IPS-NIHi11 (cell line): ENCODE data around the gene UBE2E3.
"Not testable (repeated sequence)": the region's sequence is repeated elsewhere in the genome, so short reads cannot be mapped to it uniquely, and the experiment has no call there.

Experiments
- DNase-seq: peaks from one replicate; pipeline ENCODE4 v3.0.0; 2012; ENCODE audit warnings: mixed read lengths, low spot score

The UBE2E3 gene

DNA sequence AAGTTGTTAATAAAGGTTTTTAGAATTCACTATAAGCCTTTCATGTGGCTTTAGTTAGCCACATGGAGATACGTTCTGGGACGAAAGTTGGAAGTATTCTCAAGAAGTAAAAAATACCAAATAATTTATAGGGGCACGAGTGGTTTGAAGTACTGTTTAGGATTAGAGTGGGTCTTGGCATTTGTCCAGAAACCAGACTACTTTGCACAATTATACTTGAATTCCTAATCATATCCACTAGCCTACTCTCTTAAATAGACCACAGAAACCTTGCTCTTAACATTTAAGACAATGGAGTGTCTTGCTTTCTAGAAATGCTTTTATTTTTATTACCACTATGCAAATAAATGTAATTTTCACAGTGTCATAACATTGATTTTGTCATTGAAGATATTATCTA, 44.6 kb downstream of the UBE2E3 start:
- DNase-seq, result no peak

DNA sequence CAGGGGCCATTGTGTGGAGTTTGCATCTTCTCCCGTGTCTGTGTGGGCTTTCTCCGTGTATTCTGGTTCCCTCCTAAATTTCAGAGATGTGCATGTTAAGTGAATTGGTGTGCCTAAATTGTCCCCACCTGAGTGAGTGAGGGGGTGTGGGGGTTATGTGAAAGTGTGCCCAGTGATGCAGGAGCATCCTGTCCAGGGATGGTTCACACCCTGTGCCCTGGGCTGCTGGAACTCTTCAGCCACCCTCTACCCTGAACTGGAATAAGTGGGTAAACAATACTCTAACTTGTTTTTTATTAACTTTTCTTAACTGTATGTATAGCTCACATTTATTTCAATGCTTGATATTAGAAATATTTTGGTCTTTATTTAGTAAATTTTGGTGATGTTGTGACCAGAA, 56.0 kb downstream of the UBE2E3 start:
- no peak for DNase-seq

DNA sequence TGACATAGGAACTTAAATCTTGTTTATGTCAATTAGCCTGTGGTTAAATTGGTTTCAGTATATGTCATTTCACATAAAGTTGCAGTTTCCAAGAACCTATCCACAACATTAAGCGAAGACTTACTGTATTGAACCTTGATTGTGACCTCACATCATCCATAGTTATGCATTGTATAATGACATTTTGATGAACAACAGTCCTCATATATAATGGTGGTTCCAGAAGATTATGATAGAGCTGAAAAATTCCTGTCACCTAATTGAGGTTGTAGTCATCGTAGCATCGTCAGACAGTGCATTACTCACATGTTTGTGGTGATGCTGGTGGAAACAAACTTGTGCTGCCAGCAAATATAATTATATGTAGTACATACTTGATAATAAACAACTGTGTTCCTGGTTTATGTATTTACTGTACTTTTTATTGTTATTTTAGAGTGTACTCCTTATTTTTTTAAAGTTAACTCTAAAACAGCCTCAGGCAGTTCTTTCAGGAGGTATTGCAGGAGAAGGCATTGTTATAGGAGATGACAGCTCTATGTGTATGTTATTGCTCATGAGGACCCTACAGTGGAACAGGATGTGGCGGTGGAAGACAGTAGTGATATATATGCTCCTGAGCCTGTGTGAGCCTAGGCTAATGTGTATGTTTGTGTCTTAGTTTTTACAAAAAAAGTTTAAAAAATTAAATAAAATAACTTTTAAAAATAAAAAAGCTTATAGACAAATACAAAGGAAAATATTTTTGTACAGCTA, 56.6 kb downstream of the UBE2E3 start:
- DNase-seq, result no peak

DNA sequence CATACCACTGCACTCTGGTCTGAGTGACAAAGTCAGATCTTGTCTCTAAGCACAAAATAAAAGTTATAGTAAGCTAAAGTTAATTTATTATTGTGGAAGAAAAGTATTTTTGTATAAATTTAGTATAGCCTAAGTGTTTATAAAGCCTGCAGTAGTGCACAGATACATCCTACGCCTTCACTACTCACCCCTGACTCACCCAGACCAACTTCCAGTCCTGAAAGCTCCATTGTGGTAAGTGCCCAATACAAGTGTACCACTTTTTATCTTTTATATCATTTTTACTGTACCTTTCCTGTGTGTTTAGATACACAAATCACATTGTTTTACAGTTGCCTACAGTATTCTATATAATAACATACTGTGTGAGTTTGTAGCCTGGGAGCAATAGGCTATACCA, 57.5 kb downstream of the UBE2E3 start:
- no peak for DNase-seq

DNA sequence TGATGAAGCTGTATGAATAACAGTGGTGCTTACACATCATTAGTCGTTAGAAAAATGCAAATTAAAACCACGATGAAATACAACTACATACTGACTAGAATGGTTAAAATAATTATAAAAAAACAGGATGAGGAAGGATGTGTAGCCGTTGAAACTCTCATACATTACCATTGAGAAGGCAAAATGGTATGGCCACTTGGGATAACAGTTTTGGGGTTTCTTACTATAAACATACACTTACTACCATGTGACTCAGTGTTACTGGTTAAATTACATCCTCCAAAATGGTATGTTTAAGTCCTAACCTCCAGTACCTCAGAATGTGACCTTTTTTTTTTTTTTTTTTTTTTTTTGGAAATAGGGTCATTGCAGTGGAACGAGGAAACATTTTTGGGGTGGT, 58.4 kb downstream of the UBE2E3 start:
- DNase-seq, result no peak

DNA sequence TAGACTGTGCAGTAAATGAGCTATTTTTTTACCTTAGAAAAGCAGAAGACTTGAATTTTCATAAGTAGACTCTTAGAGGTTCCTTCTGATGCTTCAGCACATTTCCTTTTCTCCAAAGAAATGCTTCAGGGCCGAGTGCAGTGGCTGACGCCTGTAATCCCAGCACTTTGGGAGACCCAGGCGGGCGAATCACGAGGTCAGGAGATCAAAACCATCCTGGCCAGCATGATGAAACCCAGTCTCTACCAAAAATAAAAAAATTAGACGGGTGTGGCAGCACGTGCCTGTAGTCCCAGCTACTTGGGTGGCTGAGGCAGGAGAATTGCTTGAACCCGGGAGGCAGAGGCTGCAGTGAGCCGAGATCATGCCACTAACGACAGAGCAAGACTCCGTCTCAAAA, 60.4 kb downstream of the UBE2E3 start:
- not testable (repeated sequence) for DNase-seq

DNA sequence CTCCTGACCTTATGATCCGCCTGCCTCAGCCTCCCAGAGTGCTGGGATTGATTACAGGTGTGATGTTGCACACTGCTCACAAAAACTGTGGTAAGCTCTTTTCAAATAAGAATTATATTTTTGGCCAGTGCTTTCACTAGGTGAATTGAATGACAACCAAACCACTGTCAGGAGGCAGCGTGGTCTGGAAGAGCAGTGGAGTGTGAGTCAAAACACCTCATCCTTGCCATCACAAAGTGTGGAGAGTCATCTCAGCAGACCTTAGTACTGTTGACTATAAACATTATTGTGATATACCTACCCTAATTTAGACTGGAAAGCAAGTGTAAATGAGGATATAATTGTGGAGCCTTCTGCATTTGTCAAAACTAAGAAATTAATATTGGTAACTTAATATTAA, 61.3 kb downstream of the UBE2E3 start:
- no peak for DNase-seq

DNA sequence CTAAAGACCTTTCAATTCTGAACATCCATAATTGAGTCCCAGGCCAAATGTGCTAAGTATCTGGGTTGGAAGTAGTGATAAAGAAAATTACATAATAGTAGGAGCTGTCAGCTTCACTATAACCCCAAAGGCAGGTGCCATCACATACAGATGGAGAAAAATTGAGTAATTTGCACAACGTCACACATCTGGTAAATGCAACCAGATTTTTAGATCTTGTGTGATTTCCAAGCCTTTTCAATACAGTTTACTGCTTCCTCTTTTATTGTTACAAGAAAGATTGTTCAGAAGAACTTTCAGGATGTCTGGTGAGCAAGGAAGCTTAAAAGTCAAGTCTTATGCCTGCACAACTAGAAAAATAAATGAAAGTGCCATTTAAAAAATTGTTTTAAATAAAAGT, 62.3 kb downstream of the UBE2E3 start:
- no peak for DNase-seq

DNA sequence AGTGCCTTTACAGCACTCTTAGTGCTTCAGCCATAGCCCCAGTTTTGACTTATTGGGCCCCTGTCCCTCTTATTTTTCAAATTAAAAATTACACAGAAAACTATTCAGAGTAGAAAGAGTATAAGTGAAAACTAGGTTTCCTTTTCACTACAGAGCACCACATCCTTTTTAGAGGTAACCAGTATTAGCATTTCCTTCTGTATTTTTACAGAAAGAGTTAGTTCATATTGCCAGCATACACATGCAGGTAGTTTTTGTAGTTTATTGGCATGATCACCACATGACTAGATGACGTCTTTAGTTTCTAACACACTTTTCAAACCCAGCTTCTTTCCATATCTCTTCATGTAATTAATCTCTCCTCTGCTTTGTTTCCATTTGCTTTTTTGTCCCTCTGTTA, 66.4 kb downstream of the UBE2E3 start:
- DNase-seq, result no peak

DNA sequence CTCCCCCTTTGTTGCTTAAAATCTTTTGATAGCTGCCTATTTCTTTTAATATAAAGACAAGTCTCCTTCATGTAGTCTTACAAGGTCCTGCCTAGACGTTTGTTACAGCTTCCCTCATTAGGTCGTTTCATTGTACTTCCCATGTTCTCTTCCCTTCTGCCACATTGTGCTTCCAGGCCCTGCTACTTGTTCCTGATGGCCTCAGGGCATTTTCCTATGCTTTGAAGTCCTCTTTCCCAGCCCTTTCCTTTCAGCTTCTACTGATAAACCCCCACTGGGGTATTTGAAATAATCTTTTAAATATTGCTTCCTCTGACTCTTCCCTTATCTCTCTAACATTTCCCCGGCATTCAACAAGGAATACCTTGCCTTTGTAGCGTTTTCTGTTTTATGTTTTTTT, 67.4 kb downstream of the UBE2E3 start:
- no peak for DNase-seq

DNA sequence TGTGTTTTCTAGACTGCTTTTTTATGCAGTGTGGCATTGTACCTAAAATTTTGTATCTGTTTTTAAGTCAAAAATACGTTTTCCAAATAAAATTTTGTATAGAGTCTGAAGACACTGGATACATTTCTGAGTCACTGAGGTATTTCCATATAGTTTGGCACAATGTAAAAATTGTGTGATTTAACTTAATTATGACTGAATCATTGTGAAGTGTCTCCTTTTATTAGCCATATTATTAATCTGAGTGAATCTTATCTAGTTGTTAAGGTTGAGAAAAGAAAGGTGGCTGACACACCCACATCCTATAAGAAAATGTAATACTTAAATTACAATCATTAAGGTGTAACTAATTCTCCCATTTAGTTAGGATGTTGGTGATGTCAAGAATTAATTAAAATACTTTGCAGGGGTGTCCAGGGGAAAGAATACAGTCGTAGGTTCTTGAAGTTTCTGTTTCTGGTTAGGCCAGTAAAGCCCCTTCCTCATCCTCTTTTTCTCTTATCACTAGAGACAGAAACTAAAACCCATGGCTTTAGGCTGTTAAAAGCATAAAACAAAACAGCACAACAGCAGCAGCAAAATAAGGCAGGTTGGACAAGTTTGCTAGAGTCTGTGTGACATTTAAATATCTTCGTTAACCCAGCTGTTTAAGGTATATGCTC, 71.6 kb downstream of the UBE2E3 start:
- DNase-seq, result no peak

DNA sequence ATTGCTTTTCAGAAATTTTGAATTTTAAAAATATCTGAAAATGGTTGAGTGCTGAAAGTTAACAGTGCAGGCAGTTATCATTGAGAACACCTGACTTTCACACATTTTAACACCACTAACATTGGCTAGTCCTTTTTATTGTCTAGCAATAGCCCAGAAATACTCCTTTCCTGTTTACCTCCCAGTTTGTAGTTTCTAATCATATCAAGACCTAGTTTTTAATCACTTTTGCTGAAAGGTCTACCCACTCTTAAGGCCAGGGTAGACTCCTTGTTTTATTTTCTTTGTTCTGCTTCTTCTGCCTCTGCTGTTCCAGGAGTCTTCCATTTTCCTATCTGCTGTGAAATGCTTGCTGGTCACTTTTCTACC, 72.1 kb downstream of the UBE2E3 start:
- DNase-seq, result no peak

DNA sequence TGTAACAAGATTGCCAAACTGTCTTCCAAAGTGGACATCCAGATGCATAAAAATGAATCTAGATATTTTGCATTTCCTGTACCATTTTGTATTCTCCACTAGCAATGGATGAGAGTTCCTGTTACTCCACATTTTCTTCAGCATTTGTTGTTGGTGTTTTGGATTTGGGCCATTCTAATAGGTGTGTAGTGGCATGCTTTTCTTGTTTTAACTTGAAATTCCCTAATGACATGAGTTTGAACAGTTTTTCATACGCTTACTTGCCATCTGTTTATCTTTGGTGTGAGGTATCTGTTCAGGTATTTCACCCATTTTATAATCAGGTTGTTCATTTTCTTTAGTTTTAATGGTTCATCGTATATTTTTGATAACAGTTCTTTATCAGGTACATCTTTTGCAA, 73.9 kb downstream of the UBE2E3 start:
- DNase-seq, result no peak

DNA sequence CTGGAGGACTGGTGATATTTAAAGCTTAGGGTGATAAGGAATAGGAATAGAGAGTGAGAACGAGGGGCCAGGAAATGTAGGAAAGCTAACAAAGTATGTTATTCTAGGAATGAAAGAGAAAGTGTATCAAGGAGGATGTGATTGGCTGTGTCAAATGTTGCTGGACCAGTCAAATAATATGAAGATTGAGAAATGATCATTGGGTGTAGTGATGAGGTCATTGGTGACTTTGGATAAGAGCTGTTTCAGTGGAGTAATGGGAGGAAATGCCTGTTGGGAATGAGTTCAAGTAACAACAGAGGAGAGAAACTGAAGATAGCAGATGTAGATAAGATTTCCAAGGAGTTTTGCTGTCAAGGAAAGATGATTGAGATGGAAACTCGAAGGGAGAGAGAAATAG, 74.4 kb downstream of the UBE2E3 start:
- DNase-seq, result no peak

DNA sequence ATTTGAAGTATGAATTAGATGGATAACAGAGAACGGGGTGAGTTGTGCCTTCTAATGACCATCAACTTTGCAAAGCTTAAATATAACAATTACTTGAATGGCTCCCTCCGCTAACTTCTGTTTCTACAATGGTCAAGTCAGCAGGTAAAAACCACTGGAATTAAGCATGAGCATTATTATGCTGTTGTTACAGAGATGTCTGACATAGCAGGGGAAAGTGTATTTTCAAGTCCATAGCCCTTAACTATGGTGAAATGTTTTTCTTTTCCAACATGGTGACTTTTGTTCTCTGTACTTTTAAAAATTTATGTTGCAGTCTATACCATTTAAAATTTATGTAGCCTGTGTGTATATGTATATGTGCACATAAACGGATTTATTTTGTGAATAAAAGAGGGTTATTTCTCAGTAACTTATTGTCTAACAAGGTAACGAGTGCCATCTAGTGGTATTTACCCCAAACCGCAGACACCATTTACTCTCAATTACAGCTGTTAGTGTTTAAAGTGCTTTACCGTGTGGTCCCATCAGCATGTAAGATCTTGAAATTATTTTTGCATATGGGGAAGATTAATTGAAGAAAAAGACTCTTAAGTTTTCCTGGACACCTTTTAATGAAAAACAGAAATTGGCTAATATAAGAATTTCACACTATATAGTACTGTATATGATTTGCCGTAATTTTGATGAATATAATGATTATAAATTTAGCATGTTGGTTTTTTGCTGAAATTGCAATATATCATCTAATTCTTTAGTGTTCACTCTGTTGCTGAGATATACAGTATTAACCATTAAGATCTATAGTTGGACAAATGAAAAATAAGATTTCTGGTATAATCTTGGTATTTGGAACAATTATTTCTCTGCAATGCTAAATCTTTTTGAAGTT, 78.2 kb downstream of the UBE2E3 start:
- DNase-seq, result peak; percentile 32

DNA sequence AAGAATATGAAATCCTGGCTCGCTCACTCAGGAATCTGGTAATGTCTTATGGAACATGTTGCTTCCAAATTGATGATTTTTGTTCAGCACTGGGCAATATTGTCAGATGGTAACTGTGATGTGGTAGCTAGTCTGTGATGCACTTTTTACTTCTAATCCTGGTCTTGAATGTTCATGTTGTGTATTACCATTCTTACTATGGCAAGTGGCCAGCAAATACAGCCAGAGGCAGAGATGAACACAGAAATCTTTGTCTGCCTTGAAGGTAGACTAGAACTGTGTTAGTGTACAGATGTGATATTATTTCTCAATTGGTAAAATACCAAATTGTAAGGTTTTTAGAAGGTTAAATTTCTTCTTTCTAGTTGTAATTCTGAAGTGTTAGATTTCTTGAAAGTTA, 83.3 kb downstream of the UBE2E3 start:
- DNase-seq, result no peak

DNA sequence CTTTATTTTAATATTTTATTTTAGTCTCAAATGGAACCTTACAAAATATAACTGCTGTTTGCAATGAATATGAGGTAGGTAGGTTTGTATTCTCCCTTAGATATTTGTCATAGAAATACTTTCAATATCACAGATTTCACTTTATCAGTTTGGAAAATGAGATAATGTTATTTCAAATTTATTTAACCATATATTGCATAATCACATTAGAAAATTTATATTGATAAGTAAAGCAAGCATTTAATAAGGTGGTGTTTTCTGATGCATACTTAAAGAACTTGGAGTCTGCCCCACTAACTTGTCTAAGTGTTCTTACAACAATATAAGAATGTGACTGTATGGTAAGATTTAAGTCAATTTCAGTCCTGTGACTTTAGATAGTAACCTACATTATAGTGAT, 85.1 kb downstream of the UBE2E3 start:
- no peak for DNase-seq

DNA sequence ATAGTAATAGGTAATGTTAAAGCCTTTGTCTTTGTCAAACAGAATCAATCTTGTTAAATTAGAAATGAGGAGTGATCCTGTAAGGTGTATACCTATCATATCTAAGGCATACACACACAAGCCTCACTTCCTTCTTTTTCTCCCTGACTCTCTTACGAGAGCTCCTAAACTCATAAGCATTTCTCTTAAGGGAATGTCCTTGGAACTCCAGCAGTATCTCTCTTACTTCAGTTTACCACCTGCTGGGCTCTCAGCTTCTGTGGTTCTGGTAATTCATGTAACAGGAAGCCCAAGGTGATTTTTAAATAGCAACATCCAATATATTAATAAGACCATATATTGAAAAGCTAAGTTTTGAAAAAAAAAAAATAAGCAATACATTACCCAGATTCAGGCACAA, 85.9 kb downstream of the UBE2E3 start:
- no peak for DNase-seq

DNA sequence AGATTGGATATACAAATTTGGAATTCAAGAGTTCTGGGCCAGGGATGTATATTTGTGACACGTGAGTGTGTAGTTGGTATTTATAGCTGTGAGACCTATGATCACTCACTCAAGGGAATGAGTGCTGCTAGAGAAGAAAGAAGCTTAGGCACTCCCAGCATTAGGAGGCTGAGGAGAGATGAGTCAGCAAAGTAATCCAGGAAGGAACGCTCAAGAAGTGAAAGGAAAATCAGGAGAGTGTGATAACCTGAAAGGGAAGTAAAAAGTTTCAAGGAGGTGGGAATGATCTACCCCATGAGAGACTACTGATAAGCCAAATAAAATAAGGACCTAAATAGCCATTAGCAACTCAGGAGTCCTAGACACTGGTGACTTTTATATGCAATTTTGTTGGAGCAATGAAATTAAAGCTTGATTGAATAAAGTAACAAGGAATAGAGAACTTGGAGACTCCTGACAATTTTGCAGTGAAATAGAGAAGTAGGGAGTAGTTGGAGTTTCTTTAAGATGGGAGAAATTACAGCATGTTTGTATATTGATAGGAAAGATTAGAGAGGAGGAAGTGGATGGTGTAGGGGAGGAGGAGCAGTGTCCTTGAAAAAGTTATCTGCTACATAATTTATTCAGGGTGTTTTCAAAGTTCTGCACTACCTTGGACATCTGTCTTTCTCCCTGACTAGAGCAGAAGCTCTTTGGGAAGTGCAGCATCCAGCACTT, 89.9 kb downstream of the UBE2E3 start:
- DNase-seq, result no peak

DNA sequence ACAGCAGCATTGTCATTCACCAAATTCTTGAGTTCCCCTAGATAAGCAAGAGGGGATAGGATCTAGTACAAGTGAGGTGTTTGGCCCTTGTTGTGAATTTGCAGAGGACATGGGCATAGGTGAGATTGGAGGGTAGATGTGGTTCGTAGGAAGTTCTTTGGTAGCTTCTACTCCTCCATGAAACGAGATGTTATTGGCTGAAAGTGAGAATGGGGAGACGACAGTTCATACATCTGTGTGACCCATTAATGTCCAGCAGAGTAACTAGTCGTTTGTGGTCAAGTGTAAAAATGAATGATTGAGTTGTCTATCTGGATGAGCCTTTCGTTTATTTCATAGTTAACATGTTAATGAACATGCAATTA, 90.4 kb downstream of the UBE2E3 start:
- no peak for DNase-seq

DNA sequence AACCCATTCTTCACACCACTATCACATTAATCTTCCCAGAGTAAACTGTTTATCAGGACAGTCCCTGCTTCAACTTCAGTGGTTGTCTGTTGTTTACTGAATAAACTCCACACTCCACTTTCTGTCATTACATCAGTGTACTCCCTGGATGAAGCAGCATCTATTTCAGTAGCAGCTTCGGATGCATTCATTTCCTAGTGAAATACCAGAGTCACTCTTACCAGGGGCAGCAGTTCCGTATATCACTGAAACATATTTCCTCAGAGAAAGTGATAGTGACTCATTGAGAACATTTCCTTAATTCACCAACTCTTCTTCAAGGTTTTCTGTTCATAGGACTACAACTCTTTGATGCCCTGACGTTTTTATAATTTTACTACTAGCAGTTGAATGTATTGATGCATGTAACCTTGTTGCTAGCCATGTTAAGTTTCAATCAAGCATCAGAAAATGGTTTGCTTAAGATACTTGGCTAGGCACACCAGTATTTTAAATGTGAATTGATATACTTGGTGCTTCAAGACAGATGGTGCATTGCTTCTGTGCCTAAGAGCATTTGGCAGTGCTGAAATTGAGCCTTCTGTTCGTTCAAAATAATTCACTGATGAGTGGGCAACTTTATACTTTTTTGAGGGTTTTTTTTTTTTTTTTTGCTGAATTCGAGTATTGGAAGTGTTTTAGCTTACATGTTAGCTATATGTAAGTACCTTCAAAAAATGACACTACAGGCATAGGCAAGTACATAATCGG, 92.3 kb downstream of the UBE2E3 start:
- DNase-seq, result no peak

DNA sequence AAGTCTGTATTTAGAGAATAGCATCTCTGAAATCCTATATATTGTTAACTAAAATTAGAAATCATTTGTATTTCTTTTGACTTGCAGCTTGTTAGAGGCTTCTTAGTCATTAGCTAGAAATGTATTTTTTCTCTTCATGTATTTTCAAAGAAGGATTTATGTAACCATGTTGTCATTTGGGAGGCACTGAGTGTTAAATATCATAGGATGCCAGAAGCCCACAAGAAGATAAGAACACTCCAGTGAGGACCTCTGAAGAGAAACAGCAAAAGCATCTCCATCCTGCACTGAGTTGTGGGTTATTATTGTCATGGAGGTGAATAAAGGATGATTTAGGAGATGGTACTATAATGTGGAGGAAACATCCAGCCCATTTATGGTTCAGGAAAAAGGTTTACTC, 93.5 kb downstream of the UBE2E3 start:
- DNase-seq, result no peak
